MCF 10A (cell line): ENCODE results near the gene KLK11. TPM values are rescaled to one million over a fixed set of nuclear protein-coding genes. Genes with fewer than 3 reads are reported as not detected.

Experiments used
- BruUV-seq: library from RNA; stranded (reverse); fragments of 400-500 nt; replicated peaks from 2 replicates; lab custom pipeline; 2021; lab: Mats Ljungman, UMichigan
- CTCF ChIA-PET: fragments of 300-600 bp; sonication (Branson Sonifier 250); formaldehyde crosslinking; extraction: SDS; loops from one replicate; lab custom pipeline; 2021; ENCODE audit warnings: antibody characterized with exemption, inconsistent platforms; lab: Yijun Ruan, JAX
- POLR2A ChIA-PET: fragments of 300-600, 350-650 bp; sonication (Branson Sonifier 250); formaldehyde crosslinking; extraction: SDS; loops from one replicate; lab custom pipeline; 2020; ENCODE audit warnings: antibody characterized with exemption, inconsistent platforms; lab: Yijun Ruan, JAX
- DNase-seq: peaks from one replicate; pipeline ENCODE4 v3.0.0-alpha.2; 2018; ENCODE audit not compliant: unreplicated experiment
- H3K27ac Mint-ChIP-seq: one replicate; pipeline ENCODE4 v1.8.0; 2022; ENCODE audit warnings: mild to moderate bottlenecking, low read depth, mixed read lengths; ENCODE audit not compliant: unreplicated experiment
- H3K27me3 Mint-ChIP-seq: one replicate; pipeline ENCODE4 v1.8.0; 2022; ENCODE audit warnings: mixed read lengths; ENCODE audit not compliant: insufficient read depth, unreplicated experiment
- H3K36me3 Mint-ChIP-seq: one replicate; pipeline ENCODE4 v1.8.0; 2022; ENCODE audit warnings: mild to moderate bottlenecking, moderate library complexity, mixed read lengths; ENCODE audit not compliant: insufficient read depth, unreplicated experiment
- H3K4me1 Mint-ChIP-seq: one replicate; pipeline ENCODE4 v1.8.0; 2022; ENCODE audit warnings: mixed read lengths; ENCODE audit not compliant: insufficient read depth, unreplicated experiment
- H3K4me3 Mint-ChIP-seq: one replicate; pipeline ENCODE4 v1.8.0; 2022; ENCODE audit warnings: mild to moderate bottlenecking, moderate library complexity, mixed read lengths; ENCODE audit not compliant: unreplicated experiment
- H3K9me3 Mint-ChIP-seq: one replicate; pipeline ENCODE4 v1.8.0; 2022; ENCODE audit warnings: mixed read lengths; ENCODE audit not compliant: unreplicated experiment
- CTCF ChIP-seq: fragments of 200-600 bp; IDR thresholded peaks from one replicate; pipeline ENCODE4 v1.8.0; 2022; ENCODE audit warnings: antibody characterized with exemption, mild to moderate bottlenecking; ENCODE audit not compliant: unreplicated experiment
- intact Hi-C: fragments of 100-400 bp; cut with micrococcal nuclease; formaldehyde crosslinking; loops from 2 replicates; pipeline ENCODE4 v1.14.1; 2022
- total RNA-seq: library from RNA; stranded (reverse); gene quantifications from 2 replicates; pipeline ENCODE4 v1.2.3, GENCODE V29; 2022

The KLK11 gene
- total RNA-seq, 1 experiment from 2014 or later = not detected

DNA sequence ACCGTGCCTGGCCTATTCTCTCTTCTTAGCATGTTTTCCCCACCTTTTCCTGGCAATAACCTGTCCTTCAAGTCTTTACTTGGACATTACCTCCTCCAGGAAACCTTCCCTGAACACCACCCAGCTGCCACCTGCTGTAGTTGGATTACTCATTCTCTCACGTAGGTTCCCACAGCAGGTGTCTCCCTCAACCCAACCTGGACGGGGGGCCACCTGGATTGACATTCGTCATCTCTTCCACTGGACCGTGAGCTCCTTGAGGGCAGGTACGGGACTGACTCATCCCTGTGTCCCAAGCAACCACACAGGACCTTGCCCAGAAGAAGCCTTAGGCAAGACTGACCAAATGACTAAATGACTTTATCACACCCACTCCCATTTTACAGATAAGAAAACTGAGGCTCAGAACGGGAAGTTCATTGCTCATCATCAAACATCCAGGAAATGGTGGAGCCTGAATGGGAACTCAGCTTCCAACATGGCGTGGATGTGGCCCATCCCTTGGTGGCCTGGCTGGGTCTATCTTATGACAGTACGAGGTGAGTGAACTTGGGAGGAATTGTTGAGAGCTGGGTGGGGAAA, 53.5 kb downstream of the KLK11 start:
- ChIA-PET POLR2A (no interaction called here), CTCF (interaction anchor here (0.6 to 1.3 kb wide), 4 partner anchors 9 to 524 kb away, joined by 3 to 7 read pairs (median 3); no protein-coding TSS in a partner anchor)
- H3K36me3 Mint-ChIP-seq = no peaks in the 10 kb centered on the region
- no peak for TF ChIP-seq CTCF
- no peaks in the 10 kb centered on the region for H3K9me3 Mint-ChIP-seq
- no peak overlapping the region for H3K4me3 Mint-ChIP-seq
- intact Hi-C loops = no loop called here
- H3K27ac Mint-ChIP-seq = no peak overlapping the region
- H3K4me1 Mint-ChIP-seq = no peaks in the 10 kb centered on the region
- DNase-seq = no peak
- no TSS peak for BruUV-seq
- H3K27me3 Mint-ChIP-seq = no peaks in the 10 kb centered on the region

Other genes starting within 250 kb of the KLK11 start
- gene ACP4, start 236.2 kb downstream of the KLK11 start, total RNA-seq = not detected in 2 replicates
- 0.84 and 0.88 TPM in 2 replicates for gene KLK1, start 202.8 kb downstream of the KLK11 start, total RNA-seq
- not detected in 2 replicates for gene KLK15, start 193.0 kb downstream of the KLK11 start, total RNA-seq
- not detected in 2 replicates for gene KLK3, start 171.7 kb downstream of the KLK11 start, total RNA-seq
- gene KLK2, start 153.2 kb downstream of the KLK11 start, total RNA-seq = not detected in 2 replicates
- gene KLK4, start 115.2 kb downstream of the KLK11 start, total RNA-seq = not detected in 2 replicates
- gene KLK5, start 73.6 kb downstream of the KLK11 start, total RNA-seq = 0.19 TPM in 1 of 2 replicates, not detected in the other
- gene KLK6, start 57.0 kb downstream of the KLK11 start, total RNA-seq = not detected in 2 replicates
- not detected in 2 replicates for gene KLK7, start 42.7 kb downstream of the KLK11 start, total RNA-seq
- gene KLK8, start 25.0 kb downstream of the KLK11 start, total RNA-seq = not detected in 2 replicates
- not detected in 2 replicates for gene KLK10, start 6.9 kb downstream of the KLK11 start, total RNA-seq
- not detected in 2 replicates for gene KLK12, start 8.4 kb upstream of the KLK11 start, total RNA-seq
- not detected in 2 replicates for gene KLK13, start 38.5 kb upstream of the KLK11 start, total RNA-seq
- gene KLK14, start 56.3 kb upstream of the KLK11 start, total RNA-seq = 0.30 TPM in 1 of 2 replicates, not detected in the other
- 9.9 and 12.7 TPM in 2 replicates for gene CTU1, start 81.8 kb upstream of the KLK11 start, total RNA-seq
- gene SIGLEC9, start 98.3 kb upstream of the KLK11 start, total RNA-seq = not detected in 2 replicates
- not detected in 2 replicates for gene SIGLEC7, start 115.7 kb upstream of the KLK11 start, total RNA-seq
- gene CD33, start 198.5 kb upstream of the KLK11 start, total RNA-seq = 0.33 TPM in 1 of 2 replicates, not detected in the other
- not detected in 2 replicates for gene SIGLECL1, start 224.5 kb upstream of the KLK11 start, total RNA-seq